GM13976 (cell line): ENCODE data around the gene NKX2-8.
A peak's percentile ranks its signal among the peaks of the same experiment; 100 is the strongest.

Experiments used
- DNase-seq: peaks from one replicate; pipeline ENCODE4 v3.0.0; 2012; ENCODE audit warnings: low spot score
- in situ Hi-C: fragments of 300-500 bp; cut with MboI; formaldehyde crosslinking; loops from one replicate; pipeline ENCODE4 v1.12.0; 2022; ENCODE audit warnings: low sequenced_read_pairs, mixed read lengths, inconsistent platforms; ENCODE audit not compliant: unreplicated experiment
- TF ChIP-seq, protein P1 (sequence below): IDR thresholded peaks from 2 replicates; pipeline ENCODE4 v1.5.1; 2012; ENCODE audit warnings: borderline replicate concordance, mild to moderate bottlenecking; ENCODE audit not compliant: insufficient read depth; ENCODE audit errors: extremely low read depth, missing control alignments, control extremely low read depth

Gene NKX2-8

DNA sequence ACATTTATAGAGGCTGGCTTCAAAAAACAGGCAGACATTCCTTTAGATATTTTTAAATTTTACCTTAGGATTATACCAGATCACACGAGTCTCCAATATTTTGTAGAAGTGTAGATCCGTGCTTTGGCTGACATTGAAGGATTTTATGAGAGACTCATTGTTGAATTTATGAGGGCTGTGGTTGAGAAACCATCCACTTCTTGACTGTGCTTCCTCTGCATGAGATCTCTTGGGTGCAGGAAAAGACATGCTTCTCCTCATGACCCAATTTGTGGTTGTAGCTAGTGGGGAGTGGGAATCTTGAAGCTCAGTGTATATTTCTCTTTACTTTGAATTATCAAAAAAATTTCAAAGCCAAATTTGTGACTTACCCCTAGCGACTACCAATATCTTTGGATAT, 36.7 kb upstream of the NKX2-8 start:
- in situ Hi-C loops = no loop called here
- DNase-seq = no peak
- TF ChIP-seq, protein P1, sequence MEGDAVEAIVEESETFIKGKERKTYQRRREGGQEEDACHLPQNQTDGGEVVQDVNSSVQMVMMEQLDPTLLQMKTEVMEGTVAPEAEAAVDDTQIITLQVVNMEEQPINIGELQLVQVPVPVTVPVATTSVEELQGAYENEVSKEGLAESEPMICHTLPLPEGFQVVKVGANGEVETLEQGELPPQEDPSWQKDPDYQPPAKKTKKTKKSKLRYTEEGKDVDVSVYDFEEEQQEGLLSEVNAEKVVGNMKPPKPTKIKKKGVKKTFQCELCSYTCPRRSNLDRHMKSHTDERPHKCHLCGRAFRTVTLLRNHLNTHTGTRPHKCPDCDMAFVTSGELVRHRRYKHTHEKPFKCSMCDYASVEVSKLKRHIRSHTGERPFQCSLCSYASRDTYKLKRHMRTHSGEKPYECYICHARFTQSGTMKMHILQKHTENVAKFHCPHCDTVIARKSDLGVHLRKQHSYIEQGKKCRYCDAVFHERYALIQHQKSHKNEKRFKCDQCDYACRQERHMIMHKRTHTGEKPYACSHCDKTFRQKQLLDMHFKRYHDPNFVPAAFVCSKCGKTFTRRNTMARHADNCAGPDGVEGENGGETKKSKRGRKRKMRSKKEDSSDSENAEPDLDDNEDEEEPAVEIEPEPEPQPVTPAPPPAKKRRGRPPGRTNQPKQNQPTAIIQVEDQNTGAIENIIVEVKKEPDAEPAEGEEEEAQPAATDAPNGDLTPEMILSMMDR = no peak

DNA sequence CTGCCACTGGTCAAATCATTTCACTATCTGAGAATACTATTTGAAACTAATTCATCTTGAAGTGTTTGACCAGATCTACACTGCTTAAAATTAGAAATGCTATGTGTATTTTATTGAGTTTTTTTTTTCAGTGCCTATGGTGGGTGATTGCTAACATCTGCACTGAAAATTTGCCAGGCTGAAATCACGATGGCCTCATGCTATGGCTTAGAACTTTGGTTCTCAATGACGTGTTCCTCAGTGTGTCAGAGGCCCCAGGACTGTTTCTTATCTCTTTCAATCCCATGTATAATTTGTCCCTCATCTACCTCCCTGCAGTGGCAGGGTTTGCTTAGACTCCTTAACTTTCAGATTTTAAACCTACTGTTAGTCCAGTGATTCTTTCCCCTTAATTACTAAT, 36.2 kb upstream of the NKX2-8 start:
- DNase-seq = no peak
- in situ Hi-C loops = no loop called here
- TF ChIP-seq, protein P1 = no peak

DNA sequence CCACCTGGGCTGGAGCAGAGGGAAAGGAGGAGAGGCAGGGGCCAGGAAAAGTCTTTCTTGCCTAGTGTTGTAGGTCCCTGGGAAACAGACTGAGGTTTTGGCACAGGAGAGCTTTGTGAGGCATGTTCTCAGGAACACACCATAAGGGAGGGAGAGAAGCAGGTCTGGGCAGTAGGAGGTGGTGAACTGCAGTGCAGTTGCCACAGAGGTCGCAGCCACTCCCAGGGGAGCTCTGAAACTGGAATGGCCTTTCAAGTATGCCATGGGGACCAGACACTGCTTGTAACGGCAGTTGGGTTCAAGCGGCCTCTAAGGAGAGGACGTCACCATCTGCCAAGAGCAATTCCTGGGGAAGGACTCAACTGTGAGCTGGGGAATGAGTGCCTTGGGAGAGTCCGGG, 35.4 kb upstream of the NKX2-8 start:
- DNase-seq = no peak
- in situ Hi-C loops = no loop called here
- TF ChIP-seq, protein P1 = no peak

DNA sequence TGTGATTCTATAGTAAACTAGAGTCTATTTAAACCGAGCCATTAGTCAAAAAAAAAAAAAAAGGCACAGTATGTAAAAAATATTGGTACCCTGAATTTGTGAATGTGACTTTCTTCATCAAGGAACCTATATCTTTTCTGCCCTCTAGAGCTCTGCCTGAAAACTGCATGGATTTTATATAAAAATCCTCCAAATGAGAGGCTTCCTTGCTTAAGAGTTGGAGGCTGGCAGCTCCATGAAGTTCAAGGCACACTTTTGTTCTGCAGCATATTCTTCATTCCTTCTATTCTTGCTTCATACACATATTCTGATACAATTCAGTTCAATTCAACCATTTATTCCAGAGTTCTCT, 23.1 kb upstream of the NKX2-8 start:
- in situ Hi-C loops = no loop called here
- TF ChIP-seq, protein P1 = no peak
- DNase-seq = no peak

DNA sequence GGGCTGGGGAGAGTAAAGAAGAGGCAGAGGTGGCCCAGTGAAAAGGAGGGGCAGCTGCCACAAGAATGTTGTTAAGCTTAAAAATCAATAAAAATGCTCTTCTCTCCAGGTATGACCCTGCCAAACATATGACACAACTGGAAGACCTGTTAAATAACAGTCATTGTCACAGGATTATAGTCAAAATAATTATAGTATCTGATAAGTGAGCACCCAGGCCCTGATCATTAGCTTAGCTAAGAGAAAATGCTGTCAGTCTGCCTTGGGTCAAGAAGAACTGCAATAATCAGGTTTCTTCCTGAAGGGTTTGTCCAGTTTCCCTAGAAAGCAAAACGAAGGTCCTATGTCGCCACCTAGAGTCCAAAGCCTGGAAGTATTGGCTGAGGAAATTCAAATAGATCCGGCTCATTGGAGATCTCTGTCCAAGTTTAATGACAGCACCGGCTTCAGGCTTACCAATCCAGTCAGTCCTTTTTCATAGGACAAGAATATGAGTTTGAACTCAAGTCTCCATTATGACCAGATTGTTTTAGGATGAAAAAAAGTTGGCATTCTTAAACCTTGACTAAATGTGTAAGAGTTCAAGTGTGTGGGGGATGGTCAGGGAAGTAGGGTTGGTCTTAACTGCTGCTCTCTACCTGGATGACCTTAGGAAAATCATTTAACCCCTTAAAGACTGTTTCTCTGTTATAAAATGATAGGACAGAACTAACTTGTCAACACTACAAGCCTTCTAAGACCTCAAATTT, 22.5 kb upstream of the NKX2-8 start:
- in situ Hi-C loops = no loop called here
- DNase-seq = peak; percentile 50
- TF ChIP-seq, protein P1 = peak; percentile 68

DNA sequence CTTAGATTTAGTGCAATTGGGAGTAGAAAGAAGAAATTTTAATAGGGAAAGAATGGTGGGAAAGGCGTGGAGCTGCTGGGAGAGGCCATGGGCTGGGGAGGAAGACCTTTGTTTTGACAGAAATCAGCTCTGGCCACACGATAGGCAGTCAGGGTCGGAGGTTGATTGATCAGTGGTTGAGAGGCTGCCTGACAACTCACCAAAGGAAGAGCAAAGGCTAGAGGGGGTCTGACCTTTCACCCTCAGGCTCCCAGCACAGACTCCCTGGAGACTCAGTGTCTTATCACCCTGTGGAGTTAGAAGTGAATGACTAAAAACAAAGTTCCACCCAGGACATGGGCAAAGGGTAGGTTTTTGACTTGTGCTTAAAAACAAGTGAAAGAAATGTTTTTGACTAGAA, 18.0 kb upstream of the NKX2-8 start:
- in situ Hi-C loops = no loop called here
- TF ChIP-seq, protein P1 = no peak
- DNase-seq = no peak

DNA sequence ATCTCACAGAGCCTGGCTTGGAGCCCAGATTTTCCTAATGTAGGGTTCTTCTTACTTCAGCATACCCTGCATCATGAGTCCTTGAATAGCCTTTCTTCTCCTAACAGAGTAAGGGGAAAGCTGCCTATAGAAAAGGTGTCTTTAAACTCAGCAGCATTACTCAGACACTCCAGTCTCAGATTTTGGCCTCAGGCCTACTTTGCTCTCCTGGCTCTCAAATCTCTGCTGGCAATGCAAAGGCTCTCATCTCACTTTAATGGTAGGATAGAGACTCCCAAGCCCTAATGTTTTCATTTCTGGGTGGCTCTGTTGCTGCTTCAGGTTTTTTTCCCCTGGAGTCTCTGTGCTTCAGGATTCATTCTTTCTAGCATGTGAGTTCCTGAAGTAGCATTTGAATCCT, 9.1 kb upstream of the NKX2-8 start:
- DNase-seq = no peak
- TF ChIP-seq, protein P1 = no peak
- in situ Hi-C loops = no loop called here
